HG03565 (cell line): ENCODE measurements around the gene MT1G.
"Not testable (repeated sequence)": the region's sequence is repeated elsewhere in the genome, so short reads cannot be mapped to it uniquely, and the experiment has no call there.

Experiments
- ATAC-seq: cut with Tn5 transposase; IDR thresholded peaks from one replicate; pipeline ENCODE4 v1.9.1; 2021; ENCODE audit warnings: mild to moderate bottlenecking, moderate library complexity; ENCODE audit not compliant: unreplicated experiment

Gene MT1G

GRCh38 chr16:56665286-56666261 is 2.3 kb downstream of the MT1G start:
- ATAC-seq = not testable (repeated sequence)

- no peak for ATAC-seq
These were observed 3.4 kb downstream of the MT1G start for GRCh38 chr16:56664506-56664905.

GRCh38 chr16:56662357-56663354 is 5.2 kb downstream of the MT1G start:
- ATAC-seq = no peak

- no peak for ATAC-seq
These were observed 9.5 kb downstream of the MT1G start for GRCh38 chr16:56658327-56658875.

- ATAC-seq = no peak
These were observed 10.1 kb downstream of the MT1G start, which contains the start of gene MT1F for GRCh38 chr16:56657555-56658326. MT1F (plus strand) TSS chr16:56657959; CDS start chr16:56658059, 100 bp downstream.

GRCh38 chr16:56653218-56653617 is 14.6 kb downstream of the MT1G start:
- ATAC-seq = no peak

GRCh38 chr16:56652600-56652999 is 15.3 kb downstream of the MT1G start:
- no peak for ATAC-seq

- no peak for ATAC-seq
These were observed 16.3 kb downstream of the MT1G start, which contains the start of gene MT1B for GRCh38 chr16:56651586-56651985. MT1B (plus strand) TSS chr16:56651886; CDS start chr16:56651954, 68 bp downstream.

- ATAC-seq = no peak
These were observed 18.0 kb downstream of the MT1G start for GRCh38 chr16:56649820-56650219.

GRCh38 chr16:56649271-56649670 is 18.6 kb downstream of the MT1G start:
- no peak for ATAC-seq

GRCh38 chr16:56647641-56648431 is 20.0 kb downstream of the MT1G start:
- no peak for ATAC-seq

- ATAC-seq = no peak
These were observed 22.0 kb downstream of the MT1G start for GRCh38 chr16:56645838-56646237.

GRCh38 chr16:56645311-56645710 is 22.6 kb downstream of the MT1G start:
- no peak for ATAC-seq

GRCh38 chr16:56643833-56644232 is 24.0 kb downstream of the MT1G start:
- ATAC-seq = no peak

- no peak for ATAC-seq
These were observed 24.6 kb downstream of the MT1G start for GRCh38 chr16:56643080-56643778.

GRCh38 chr16:56641166-56641565 is 26.7 kb downstream of the MT1G start:
- ATAC-seq = no peak

- no peak for ATAC-seq
These were observed 27.8 kb downstream of the MT1G start for GRCh38 chr16:56640076-56640475.

GRCh38 chr16:56639045-56639444 is 28.8 kb downstream of the MT1G start:
- no peak for ATAC-seq
